HS-27A (cell line): ENCODE data around the gene CADPS2.

Source experiments
- DNase-seq: peaks from one replicate; pipeline ENCODE4 v3.0.0-alpha.2; 2012; ENCODE audit warnings: low read depth, missing footprints

The CADPS2 gene

GRCh38 chr7:122886357-122887081, at the start of gene CADPS2:
Gene CADPS2 (minus strand): TSS chr7:122886460. CDS start chr7:122886337, 123 bp downstream.
- DNase-seq, result no peak

GRCh38 chr7:122935620-122936019, 49.4 kb upstream of the CADPS2 start:
- DNase-seq, result no peak

DNA sequence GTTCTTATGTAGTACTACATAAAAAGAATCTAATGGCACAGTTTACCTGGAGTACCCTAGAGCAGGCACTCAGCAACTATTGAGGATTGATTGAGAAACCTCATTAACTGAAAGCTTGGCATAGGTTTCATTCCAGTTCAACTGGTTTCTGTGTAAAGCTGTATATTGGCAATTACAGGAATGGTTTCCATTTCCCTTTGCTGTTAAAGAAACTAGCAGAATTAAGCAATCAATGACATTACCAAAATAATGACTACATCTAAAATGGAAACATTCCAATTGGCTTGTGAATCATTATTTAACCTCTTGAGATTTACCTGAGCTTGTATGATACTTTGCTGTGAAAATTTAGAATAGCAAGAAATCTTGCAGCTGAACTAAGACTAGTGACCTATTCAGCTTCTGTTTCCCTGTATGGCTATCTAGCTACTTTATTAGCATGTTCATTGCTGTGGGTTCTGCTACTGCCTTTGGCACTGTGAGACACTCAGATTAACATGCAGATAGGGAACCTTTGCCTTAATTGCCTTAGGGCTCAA, 33.5 kb upstream of the CADPS2 start:
- DNase-seq, result no peak

DNA sequence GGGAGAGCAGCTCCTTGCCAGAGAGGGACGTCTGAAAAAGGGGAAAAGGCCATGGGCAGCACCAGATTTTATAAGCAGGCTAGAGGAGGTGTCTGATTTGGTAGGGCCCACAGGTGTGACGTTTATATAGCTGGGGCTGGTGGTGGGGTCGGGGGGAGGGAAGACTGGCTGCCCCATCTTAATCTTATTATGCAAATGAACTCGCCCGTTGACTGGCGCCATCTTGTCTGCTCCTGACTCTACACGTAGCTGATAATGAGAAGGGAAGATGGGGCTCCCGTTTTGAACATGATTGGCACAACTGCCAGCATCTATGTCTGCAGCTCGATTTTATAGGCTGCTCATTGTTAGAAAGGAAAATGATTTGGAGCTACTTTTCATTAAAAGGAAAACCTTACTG, 28.6 kb upstream of the CADPS2 start:
- DNase-seq, result no peak

GRCh38 chr7:122913608-122914007, 27.3 kb upstream of the CADPS2 start:
- no peak for DNase-seq

- DNase-seq, result no peak
Observed at GRCh38 chr7:122902751-122903495, 16.7 kb upstream of the CADPS2 start.

DNA sequence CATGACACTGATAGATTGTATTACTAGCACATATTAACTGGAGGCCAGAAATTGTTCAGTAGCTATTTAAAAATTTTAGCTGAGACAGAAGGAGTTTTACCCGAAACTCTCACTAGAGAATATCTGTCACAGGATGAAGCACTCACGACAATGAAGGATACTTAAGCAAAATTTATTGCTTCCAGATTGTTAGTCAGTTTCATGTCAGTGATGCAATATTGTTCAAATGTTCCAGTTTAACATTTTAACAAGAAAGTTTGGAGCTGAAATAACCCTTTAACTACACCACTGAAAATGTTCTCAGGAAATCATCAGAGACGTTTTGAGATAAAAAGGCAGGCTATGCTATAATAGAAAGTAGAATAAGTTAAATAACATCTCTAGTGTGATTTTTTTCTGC, 15.0 kb upstream of the CADPS2 start:
- DNase-seq, result no peak

GRCh38 chr7:122896509-122896908, 10.2 kb upstream of the CADPS2 start:
- DNase-seq, result no peak

DNA sequence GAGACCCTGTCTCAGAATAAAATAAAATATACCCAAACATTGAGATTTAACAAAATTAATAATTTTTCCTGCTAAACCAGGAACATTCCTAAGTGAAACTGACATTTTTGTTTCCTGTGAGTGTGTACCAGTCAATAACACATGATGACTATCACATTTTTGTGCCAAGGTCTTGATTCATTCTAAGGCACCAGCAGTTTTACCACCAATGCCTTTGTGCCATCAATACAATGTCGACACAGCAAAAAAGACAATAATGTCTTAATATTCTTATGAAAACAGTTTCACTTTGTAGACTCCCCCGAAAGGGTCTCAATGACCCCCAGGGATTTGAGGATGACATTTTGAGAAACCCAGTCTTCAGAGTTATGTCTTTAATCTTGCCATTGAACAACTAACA, 7.2 kb upstream of the CADPS2 start:
- DNase-seq, result no peak

GRCh38 chr7:122889116-122889515, 2.9 kb upstream of the CADPS2 start:
- no peak for DNase-seq

DNA sequence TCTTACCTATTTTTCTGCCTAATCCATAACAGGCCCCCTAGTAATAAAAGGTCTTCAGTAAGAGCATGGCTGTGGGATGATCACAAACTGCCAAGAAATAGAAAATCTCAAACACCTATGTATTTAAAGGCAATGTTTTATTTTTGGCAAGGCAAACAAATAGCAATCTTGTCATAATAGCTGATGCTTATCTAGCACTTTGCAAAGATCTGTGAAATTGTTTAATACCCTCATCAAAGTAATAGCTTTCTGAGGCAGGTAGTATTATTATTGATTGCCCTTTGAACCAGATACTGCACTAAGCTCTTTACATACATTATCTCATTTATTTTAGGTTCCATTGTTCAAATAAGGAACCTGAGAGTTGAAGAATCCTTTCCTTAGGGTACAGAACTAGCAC, 1.6 kb upstream of the CADPS2 start:
- no peak for DNase-seq

- DNase-seq, result no peak
Observed at GRCh38 chr7:122887198-122887597, 938 bp upstream of the CADPS2 start.

DNA sequence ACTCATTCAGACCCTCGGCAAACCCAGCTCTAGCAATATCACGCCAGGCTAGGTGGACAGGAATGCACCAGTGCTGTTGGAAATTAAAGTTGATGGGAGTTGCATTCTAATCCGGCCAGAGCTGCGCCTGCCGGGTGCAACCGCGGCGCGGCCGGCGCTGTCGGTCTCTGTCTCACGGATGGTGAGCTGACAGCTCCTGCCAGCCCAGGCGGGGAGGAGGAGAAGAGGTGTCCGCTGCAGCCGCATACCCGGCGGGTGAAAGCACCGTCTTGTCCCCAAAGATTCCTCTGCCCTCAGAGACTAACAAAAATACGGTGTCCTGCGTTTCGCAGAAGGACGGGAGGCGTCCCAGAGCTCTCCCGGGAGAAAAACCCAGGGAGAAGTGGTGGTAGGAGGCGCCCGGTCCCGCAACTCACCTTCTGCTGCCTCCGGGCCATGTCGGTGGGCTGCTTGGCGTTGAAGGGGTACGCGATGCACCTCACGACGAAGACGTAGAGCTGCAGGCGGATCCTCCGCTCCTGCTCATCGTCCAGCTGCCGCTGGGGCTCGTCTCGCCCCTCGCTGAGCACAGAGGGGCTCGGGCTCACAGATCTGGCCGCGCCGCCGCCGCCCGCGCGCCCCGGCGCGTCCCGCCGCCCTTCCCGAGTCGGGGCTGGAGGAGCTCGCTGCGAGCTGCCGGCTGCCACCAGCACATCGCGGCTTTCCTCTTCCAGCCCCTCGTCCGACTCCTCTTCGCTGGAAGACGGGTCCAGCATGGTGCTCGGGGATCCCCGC, 490 bp downstream of the CADPS2 start:
- DNase-seq, result no peak

- no peak for DNase-seq
Observed at GRCh38 chr7:122884186-122884585, 2.1 kb downstream of the CADPS2 start.

- DNase-seq, result no peak
Observed at GRCh38 chr7:122883049-122883680, 3.1 kb downstream of the CADPS2 start.

GRCh38 chr7:122881324-122881723, 4.9 kb downstream of the CADPS2 start:
- no peak for DNase-seq

- no peak for DNase-seq
Observed at GRCh38 chr7:122869260-122869659, 17.0 kb downstream of the CADPS2 start.

GRCh38 chr7:122867471-122867980, 18.7 kb downstream of the CADPS2 start:
- no peak for DNase-seq

DNA sequence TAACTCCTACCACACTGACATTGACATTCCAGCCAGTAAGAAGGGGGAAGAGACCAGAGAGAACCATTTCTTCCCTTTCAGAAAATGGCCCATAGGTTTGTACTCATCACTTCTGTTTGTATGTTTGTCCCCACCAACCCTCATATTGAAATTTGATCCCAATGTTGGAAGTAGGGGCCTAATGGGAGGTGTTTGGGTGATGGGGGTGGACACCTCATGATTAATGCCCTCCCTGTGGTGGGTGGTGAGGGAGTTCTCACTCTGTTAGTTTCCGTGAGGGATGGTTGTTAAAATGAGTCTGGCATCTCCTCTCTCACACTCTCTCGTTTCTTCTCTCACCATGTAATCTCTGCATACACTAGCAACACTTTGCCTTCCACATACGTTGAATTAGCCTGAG, 21.4 kb downstream of the CADPS2 start:
- DNase-seq, result no peak

DNA sequence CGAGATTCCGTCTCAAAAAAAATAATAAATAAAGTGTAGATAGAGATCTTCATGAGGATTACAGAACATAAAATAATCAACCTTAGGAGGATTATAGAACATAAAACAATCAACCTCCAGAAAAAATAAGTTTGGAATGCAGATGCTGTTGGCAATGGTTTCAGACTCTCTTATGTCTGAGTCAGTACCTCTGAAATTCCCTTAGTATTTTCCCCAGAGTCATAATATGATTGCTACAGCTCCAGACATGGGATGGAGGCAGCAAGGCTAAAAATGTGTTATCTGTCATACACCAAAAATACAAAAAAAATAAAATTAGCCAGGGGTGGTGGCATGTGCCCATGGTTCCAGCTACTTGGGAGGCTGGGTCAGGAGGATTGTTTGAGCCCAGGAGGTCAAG, 22.2 kb downstream of the CADPS2 start:
- DNase-seq, result no peak

DNA sequence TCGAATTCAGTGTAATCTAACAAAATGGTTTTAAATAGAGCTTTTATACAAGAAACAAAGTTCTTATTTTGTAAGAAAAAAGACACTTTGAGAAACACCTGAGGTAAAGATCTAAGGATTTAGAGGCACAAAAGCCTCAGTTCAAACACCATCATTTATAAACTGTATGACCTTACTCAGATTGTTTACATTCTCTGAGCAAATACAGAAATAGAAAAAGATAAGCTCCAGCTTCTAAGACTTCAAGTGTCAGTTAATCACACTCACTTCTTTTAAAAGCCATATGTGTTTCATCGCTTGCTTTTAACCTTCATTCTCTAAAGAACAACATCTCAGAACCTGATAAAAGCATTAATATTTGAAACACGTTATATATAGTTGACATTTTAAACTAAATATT, 27.9 kb downstream of the CADPS2 start:
- DNase-seq, result no peak

DNA sequence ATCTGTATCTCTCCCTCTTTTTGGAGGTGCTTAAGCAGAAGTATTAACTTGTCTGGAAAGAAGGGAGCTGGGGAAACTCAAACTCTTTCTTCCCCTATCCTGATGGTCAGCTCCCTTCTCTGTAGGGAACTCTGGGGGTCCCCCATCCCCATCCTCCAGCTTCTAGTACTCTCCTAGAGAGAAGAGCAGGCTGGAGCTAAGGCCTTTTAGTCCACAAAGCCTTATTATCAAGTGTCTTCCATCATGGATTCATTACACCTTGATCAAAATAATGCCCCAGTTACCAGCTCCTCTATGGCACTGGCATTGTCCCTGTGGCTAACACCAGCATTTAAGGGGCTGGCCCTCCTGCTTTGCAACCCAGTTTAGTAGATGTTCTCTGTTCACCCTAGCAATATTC, 35.7 kb downstream of the CADPS2 start:
- no peak for DNase-seq
